WI38 (cell line): ENCODE measurements around the gene CACNA1I.

ENCODE experiments used
- H3K4me3 ChIP-seq: 2 replicates; pipeline ENCODE4 v1.5.1; 2011; ENCODE audit warnings: low read depth, mild to moderate bottlenecking, control low read depth, low read length
- CTCF ChIP-seq: IDR thresholded peaks from 2 replicates; pipeline ENCODE4 v1.5.1; 2012; ENCODE audit warnings: low read depth, mild to moderate bottlenecking, control low read depth, low read length

Gene CACNA1I

GRCh38 chr22:39684702-39685281, 114.2 kb downstream of the CACNA1I start:
- no peak for TF ChIP-seq CTCF

GRCh38 chr22:39685336-39686177, 115.0 kb downstream of the CACNA1I start:
- H3K4me3 ChIP-seq, result no peak overlapping the region
- no peak for TF ChIP-seq CTCF

More at GRCh38 chr22:39684702-39685281, 114.2 kb downstream of the CACNA1I start:
- H3K4me3 ChIP-seq, result no peak overlapping the region

- no peak overlapping the region for H3K4me3 ChIP-seq
- no peak for TF ChIP-seq CTCF
Observed at GRCh38 chr22:39686178-39686620, 115.6 kb downstream of the CACNA1I start.

GRCh38 chr22:39686776-39687525, 116.4 kb downstream of the CACNA1I start:
- no peak for TF ChIP-seq CTCF

GRCh38 chr22:39688186-39688785, 117.7 kb downstream of the CACNA1I start:
- no peak overlapping the region for H3K4me3 ChIP-seq
- no peak for TF ChIP-seq CTCF

More at GRCh38 chr22:39686776-39687525, 116.4 kb downstream of the CACNA1I start:
- no peak overlapping the region for H3K4me3 ChIP-seq

- no peak overlapping the region for H3K4me3 ChIP-seq
- no peak for TF ChIP-seq CTCF
Observed at GRCh38 chr22:39689421-39689820, 118.9 kb downstream of the CACNA1I start.
